AG09319 (cell line): ENCODE measurements around the gene BLCAP.
"Not testable (repeated sequence)": the region's sequence is repeated elsewhere in the genome, so short reads cannot be mapped to it uniquely, and the experiment has no call there.

Experiments
- DNase-seq: peaks from one replicate; pipeline ENCODE4 v3.0.0-alpha.2; 2010; ENCODE audit warnings: low read depth; ENCODE audit errors: extremely low read depth
- TF ChIP-seq, protein P1 (sequence below): IDR thresholded peaks from 2 replicates; pipeline ENCODE4 v1.5.1; 2011; ENCODE audit warnings: low read depth, mild to moderate bottlenecking, inconsistent platforms, low read length, moderate library complexity

BLCAP gene

DNA sequence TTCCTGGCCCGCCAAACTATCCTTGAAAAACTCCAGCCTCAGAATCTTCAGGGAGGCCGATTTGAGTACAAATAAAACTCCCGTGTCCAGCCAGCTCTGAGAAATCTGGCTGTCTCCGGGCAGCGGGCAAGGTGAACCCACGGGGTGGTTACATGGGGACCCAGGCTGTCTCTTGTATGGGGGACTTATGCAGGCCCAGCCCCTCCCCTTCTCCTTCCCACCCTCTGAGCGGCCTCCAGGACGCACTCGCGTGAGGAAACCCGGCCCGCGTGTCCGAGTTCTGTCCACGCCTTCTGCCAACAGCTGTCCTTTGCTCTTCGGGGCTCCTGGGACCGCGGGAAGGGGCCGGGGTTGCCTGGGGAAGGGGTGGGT is 36.3 kb upstream of the BLCAP start:
- TF ChIP-seq, protein P1, sequence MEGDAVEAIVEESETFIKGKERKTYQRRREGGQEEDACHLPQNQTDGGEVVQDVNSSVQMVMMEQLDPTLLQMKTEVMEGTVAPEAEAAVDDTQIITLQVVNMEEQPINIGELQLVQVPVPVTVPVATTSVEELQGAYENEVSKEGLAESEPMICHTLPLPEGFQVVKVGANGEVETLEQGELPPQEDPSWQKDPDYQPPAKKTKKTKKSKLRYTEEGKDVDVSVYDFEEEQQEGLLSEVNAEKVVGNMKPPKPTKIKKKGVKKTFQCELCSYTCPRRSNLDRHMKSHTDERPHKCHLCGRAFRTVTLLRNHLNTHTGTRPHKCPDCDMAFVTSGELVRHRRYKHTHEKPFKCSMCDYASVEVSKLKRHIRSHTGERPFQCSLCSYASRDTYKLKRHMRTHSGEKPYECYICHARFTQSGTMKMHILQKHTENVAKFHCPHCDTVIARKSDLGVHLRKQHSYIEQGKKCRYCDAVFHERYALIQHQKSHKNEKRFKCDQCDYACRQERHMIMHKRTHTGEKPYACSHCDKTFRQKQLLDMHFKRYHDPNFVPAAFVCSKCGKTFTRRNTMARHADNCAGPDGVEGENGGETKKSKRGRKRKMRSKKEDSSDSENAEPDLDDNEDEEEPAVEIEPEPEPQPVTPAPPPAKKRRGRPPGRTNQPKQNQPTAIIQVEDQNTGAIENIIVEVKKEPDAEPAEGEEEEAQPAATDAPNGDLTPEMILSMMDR: no peak
- DNase-seq: no peak

DNA sequence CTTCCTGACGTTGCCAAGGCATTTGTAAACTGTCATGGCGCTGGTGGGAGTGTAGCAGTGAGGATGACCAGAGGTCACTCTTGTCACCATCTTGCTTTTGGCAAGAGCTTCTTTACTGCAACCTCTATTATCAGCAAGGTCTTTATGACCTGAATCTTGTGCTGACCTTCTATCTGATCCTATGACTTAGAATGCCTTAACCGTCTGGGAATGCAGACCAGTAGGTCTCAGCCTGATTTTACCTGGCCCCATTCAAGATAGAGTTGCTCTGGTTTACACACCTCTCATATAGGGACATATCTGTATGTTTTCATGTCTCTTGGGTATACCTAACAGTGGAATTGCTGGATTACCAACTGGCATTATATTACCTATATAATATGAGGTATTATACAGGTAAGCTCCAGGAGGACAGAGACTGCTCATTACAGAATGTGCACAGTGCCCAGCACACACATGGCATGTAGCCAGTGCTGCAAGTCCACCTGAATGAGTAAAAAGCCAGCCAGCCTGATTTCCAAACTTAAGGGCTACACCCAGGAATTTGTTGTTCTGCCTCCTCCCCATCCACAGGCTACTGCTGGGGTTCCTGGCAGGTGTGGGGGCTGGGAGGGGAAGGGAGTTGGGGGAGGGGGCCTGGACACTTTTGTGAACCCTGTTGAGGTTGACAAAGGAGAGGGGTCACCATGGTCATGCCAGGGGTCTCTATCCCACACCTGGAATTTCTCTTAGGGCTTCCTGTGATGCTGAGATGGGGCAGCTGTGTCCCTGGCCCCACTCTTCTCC is 35.2 kb upstream of the BLCAP start:
- TF ChIP-seq, protein P1: no peak
- DNase-seq: no peak

DNA sequence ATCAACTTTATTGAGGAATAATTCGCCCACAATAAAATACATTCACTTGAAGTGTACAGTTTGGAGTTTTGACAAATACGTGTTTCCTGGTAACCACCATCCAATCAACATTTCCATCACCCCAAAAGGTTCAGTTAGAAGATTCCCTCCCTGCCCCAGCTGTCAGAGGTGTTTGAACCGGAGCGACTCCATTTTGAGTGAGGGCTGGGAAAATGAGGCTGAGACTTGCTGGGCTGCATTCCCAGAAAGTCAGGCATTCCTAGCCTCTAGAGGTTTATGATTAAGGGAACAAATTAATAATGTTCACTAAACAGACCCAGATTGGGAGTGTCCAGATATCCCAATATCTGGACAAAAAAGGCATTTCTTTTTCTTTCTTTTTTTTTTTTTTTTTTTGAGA is 33.0 kb upstream of the BLCAP start:
- DNase-seq: no peak
- TF ChIP-seq, protein P1: no peak

DNA sequence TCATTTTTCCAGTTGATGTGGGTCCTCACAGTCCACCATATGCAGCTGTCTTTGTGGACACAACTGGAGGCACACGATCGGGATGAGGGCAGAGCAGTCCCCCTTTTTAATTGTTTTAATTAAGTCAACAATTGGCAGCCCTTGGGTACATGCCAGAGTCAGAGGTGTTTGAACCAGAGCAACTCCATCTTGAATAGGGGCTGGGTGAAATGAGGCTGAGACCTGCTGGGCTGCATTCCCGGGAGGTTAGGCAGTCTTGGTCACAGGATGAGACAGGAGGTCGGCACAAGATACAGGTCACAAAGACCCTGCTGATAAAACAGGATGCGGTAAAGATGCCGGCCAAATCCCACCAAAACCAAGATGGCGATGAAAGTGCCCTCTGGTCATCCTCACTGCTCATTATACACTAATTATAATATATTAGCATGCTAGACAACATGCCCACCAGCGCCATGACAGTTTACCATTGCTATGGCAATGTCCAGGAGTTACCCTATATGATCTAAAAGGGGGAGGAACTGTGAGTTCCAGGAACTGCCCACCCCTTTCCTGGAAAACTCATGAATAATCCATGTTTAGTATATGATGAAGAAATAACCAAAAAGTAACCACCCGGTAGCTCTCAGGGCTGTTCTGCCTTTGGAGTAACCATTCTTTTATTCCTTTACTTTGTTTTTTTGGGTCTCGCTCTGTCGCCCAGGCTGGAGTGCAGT is 31.8 kb upstream of the BLCAP start:
- no peak for DNase-seq
- TF ChIP-seq, protein P1: no peak

DNA sequence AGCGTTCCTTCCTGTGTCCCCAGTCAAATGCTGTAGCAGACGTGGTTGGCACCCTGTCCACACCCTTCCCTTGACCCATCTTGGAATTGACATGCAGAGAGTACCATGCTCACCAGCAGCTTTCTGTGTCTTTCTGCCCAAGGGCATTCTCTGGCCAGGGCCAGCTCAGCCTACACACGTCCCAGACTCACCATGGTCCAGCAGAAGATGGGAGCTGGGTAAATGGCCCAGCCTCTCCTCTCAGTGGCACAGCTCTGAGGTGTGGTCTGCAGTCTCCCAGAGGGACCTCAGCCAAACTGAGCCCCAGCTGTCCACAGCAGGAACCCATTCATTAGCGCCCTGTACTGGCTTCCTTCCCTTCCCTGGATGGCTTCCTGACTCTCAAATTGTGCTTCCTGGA is 31.1 kb upstream of the BLCAP start:
- no peak for DNase-seq
- TF ChIP-seq, protein P1: no peak

DNA sequence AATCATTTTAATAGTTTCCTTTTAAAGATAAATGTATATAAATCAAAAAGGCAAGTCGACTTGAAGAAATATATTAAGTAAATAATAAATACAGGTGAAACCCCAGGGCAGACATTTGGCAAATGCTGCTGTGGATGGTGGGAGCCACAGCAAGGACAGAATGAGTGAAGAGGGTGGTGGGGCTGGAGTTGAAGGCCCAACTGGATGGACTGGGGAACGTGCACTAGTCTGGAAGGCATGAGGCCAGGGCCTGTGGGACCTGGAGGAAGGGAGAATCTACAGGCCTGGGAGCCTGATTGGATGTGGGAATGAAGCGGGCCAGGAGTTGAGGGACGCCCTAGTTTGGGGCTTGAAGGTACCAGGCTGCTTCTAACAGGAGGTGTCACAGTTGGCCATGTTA is 30.6 kb upstream of the BLCAP start:
- no peak for DNase-seq
- TF ChIP-seq, protein P1: no peak

DNA sequence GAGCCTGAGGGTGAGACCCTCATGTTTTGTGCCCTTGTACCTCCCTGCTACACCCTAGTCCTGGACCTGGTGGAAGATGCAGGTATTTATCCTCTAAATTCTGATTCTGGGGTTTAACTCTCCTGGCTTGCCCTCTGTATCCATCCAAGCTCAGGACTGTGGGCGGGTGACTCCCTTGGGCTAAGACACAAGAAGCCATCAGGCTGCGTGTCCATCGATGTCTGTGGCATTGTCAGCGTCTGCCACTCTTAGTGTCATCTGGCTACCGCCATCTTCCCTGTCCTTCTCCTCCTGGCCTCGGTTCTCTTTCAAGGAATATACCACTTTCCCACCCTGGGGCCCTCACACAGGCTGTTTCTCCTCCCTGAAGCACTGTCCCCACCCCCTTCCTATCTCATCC is 28.9 kb upstream of the BLCAP start:
- TF ChIP-seq, protein P1: no peak
- no peak for DNase-seq

DNA sequence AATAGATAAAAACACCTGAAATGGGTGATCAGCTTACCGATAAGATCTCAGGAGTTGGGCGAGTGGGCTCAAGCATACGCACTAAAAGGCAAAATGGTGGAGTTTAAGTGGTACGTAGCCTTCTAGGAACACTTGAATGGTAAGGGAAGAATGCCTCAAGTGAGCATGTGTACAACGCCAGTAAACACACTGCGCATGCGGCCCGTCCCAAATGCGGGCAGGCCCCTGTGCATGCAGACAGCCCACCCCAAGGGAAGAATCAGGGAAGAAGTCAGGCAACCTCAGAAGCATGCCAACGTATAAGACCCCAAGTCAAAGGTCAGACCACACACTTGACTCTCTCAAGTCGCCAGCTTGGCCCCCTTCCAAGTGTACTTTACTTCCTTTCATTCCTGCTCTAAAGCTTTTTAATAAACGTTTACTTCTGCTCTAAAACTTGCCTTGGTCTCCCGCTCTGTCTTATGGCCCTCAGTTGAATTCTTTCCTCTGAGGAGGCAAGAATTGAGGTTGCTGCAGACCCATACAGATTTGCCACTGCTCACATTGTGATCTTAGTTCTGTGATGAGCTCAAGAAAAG is 27.1 kb upstream of the BLCAP start:
- not testable (repeated sequence) for DNase-seq
